IMR-90 (cell line): ENCODE data around the gene STRN4.

ENCODE experiments used
- CEBPB ChIP-seq: IDR thresholded peaks from 2 replicates; pipeline ENCODE4 v1.6.1; 2012; ENCODE audit warnings: low read depth, low read length, improper control_type of control experiment
- CHD1 ChIP-seq: IDR thresholded peaks from 2 replicates; pipeline ENCODE4 v1.6.1; 2012; ENCODE audit warnings: low read depth, low read length, improper control_type of control experiment
- FOS ChIP-seq: fragments of 150-350 bp; IDR thresholded peaks from 2 replicates; pipeline ENCODE4 v1.6.1; 2016; ENCODE audit warnings: low read depth, low read length
- MAFK ChIP-seq: IDR thresholded peaks from 2 replicates; pipeline ENCODE4 v1.6.1; 2012; ENCODE audit warnings: low read depth, low read length, improper control_type of control experiment
- MXI1 ChIP-seq: IDR thresholded peaks from 2 replicates; pipeline ENCODE4 v1.6.1; 2012; ENCODE audit warnings: low read depth, mild to moderate bottlenecking, low read length, moderate library complexity, borderline replicate concordance
- RAD21 ChIP-seq: IDR thresholded peaks from 2 replicates; pipeline ENCODE4 v1.6.1; 2012; ENCODE audit warnings: low read length, improper control_type of control experiment
- RFX5 ChIP-seq: IDR thresholded peaks from 2 replicates; pipeline ENCODE4 v1.8.0; 2012; ENCODE audit warnings: low read depth, mild to moderate bottlenecking, low read length, moderate library complexity
- TF ChIP-seq, protein P1 (sequence below): conservative IDR thresholded peaks from 2 replicates; pipeline ENCODE4 v1.5.1; 2012; ENCODE audit warnings: mild to moderate bottlenecking, low read depth, low read length, improper control_type of control experiment

DNA sequence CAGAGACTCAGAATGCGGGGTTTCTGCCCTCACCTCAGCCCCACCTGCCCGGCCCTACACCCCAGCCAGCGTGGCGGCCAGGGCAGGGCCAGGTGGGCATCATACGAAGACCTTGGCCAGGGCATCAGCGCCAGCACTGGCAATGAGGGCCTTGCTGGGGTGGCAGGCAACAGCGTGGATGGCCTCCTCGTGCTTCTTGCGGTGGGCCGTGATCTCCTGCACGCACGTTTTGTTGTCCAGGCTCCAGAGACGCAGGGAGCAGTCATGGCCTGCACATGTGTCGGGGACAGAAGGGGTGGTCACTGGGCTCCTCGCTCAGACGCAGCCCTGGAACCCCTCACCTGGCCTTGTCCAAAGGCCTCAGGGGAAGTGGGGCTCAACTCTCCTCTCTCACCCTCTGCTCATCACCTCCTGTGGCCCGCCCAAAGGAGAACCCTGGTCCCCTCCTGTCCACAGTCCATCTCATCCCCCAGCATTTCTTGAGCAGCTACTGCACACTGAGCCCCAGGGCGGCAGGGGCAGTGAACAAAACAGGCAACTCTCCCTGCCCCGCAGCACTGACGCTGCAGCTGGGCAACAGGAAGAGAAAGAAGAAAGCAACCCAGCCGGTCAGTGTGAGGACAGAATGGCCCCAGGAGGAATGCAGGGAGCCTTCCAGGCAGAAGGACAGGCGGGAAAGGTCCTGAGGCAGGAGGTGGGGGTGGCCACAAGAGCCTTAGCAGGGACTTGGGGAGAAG, 25.6 kb downstream of the STRN4 start:
- TF ChIP-seq, protein P1, sequence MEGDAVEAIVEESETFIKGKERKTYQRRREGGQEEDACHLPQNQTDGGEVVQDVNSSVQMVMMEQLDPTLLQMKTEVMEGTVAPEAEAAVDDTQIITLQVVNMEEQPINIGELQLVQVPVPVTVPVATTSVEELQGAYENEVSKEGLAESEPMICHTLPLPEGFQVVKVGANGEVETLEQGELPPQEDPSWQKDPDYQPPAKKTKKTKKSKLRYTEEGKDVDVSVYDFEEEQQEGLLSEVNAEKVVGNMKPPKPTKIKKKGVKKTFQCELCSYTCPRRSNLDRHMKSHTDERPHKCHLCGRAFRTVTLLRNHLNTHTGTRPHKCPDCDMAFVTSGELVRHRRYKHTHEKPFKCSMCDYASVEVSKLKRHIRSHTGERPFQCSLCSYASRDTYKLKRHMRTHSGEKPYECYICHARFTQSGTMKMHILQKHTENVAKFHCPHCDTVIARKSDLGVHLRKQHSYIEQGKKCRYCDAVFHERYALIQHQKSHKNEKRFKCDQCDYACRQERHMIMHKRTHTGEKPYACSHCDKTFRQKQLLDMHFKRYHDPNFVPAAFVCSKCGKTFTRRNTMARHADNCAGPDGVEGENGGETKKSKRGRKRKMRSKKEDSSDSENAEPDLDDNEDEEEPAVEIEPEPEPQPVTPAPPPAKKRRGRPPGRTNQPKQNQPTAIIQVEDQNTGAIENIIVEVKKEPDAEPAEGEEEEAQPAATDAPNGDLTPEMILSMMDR: no peak
- TF ChIP-seq CHD1 (no peak), MAFK (no peak), MXI1 (no peak), FOS (no peak), CEBPB (no peak), RAD21 (no peak), RFX5 (no peak)
